Measurements from ENCODE around the gene ASTN1. TPM values are rescaled to one million over a fixed set of nuclear protein-coding genes. Genes with fewer than 3 reads are reported as not detected.

Gene ASTN1
- total RNA-seq, 1 experiment from 2014 or later = 0.42 TPM

DNA sequence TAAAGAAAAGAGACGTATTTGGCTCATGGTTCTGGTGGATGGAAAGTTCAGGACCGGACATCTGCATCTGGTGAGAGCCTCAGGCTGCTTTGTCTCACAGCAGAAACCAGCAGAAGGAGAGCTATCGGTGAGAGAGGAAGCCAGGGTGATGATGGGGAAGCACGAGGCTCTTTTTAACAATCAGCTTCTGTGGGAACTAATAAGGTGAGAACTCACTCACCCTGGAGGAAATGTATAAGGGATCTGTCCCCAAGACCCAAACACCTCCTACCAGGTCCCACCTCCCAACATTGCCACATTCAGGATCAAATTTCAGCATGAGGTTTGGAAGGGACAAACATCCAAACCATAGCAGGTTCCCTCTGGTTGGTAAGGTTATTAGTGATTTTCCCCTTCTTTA, 32.8 kb downstream of the ASTN1 start:
- DNase-seq (ENCODE audit: low read depth, low spot score) = no peak
- no TSS peak for BruUV-seq (replicated peaks)
- Histone ChIP-seq H3K4me2 (ENCODE audit: low read length) (no peak overlapping the region), H3K79me2 (ENCODE audit: insufficient read depth, low read length) (no peaks in the 10 kb centered on the region), H3K9me3 (ENCODE audit: control insufficient read depth in 1 of 2, insufficient read depth in 1 of 2, low read depth in 1 of 2, low read length in 2 of 2) (no peaks in the 10 kb centered on the region), H2AFZ (ENCODE audit: low read depth, low read length, poor library complexity, severe bottlenecking) (no peak overlapping the region), H3K9me2 (ENCODE audit: insufficient read depth) (no peaks in the 10 kb centered on the region), H3K27me3 (ENCODE audit: insufficient read depth, low read length) (peaks cover 4% of the 10 kb centered on the region), H3K4me3 (replicated peaks in 1 of 2; ENCODE audit: low read depth in 1 of 2, low read length in 2 of 2) (no peak overlapping the region), H3K36me3 (ENCODE audit: control insufficient read depth in 1 of 2, insufficient read depth in 2 of 2, low read length in 2 of 2) (no peaks in the 10 kb centered on the region), H4K20me1 (ENCODE audit: insufficient read depth) (no peaks in the 10 kb centered on the region), H3K4me1 (ENCODE audit: control insufficient read depth in 1 of 2, insufficient read depth in 2 of 2, low read length in 2 of 2) (no peaks in the 10 kb centered on the region), H3K9ac (ENCODE audit: low read length) (no peak overlapping the region), H3K27ac (ENCODE audit: low read depth, low read length) (no peak overlapping the region)
- POLR2A ChIA-PET = no interaction called here
- RAD21 ChIA-PET (ENCODE audit: low non-redundant PET in 1 of 2, low total read pairs in 2 of 2, uncharacterized antibody in 2 of 2, unreplicated experiment in 2 of 2) = no interaction called here
- intact Hi-C loops (cut with micrococcal nuclease) = no loop called here
- no peak for ATAC-seq
- CTCF ChIA-PET = no interaction called here
- TF ChIP-seq EGR1 (IDR thresholded peaks at IDR 0.05; ENCODE audit: low read depth) (no peak), ATF3 (IDR thresholded peaks at IDR 0.05) (no peak), ZNF274 (IDR thresholded peaks at IDR 0.05; ENCODE audit: low read depth, low read length) (no peak), CEBPB (IDR thresholded peaks at IDR 0.05; ENCODE audit: low read depth) (no peak), FOSL1 (IDR thresholded peaks at IDR 0.05; ENCODE audit: low read depth) (no peak), SRF (IDR thresholded peaks at IDR 0.05; ENCODE audit: low read depth) (no peak), ZBTB33 (IDR thresholded peaks at IDR 0.05; ENCODE audit: extremely low read depth, insufficient replicate concordance, low read length) (no peak), CTCF (IDR thresholded peaks at IDR 0.05 in 2 of 3, conservative IDR thresholded peaks at IDR 0.05 in 1 of 3; ENCODE audit: borderline replicate concordance in 1 of 3, insufficient read depth in 1 of 3, low read depth in 2 of 3, low read length in 2 of 3) (no peak), TCF7L2 (IDR thresholded peaks at IDR 0.05; ENCODE audit: borderline replicate concordance, extremely low read depth, insufficient read depth, insufficient read length) (no peak), EZH2phosphoT487 (IDR thresholded peaks at IDR 0.05; ENCODE audit: borderline replicate concordance) (no peak), JUND (IDR thresholded peaks at IDR 0.05) (no peak), POLR2AphosphoS5 (IDR thresholded peaks at IDR 0.05; ENCODE audit: low read depth, low read length) (no peak), EZH2 (IDR thresholded peaks at IDR 0.05) (no peak), SP1 (IDR thresholded peaks at IDR 0.05; ENCODE audit: low read depth) (no peak), RAD21 (IDR thresholded peaks at IDR 0.05; ENCODE audit: low read depth) (no peak), CBX3 (IDR thresholded peaks at IDR 0.05; ENCODE audit: low read depth) (no peak), ZFX (IDR thresholded peaks at IDR 0.05) (no peak), POLR2A (IDR thresholded peaks at IDR 0.05; ENCODE audit: borderline replicate concordance, extremely low read depth, insufficient read depth, insufficient read length) (no peak), YY1 (IDR thresholded peaks at IDR 0.05; ENCODE audit: extremely low read depth, insufficient replicate concordance, low read depth, low read length) (no peak)

Data from HCT116 (cell line).